H1 (cell line): ENCODE results near the gene MLLT11. TPM values are rescaled to one million over a fixed set of nuclear protein-coding genes. Genes with fewer than 3 reads are reported as not detected.

Experiments used
- CTCF ChIA-PET: fragments of 300-600 bp; sonication (Branson Sonifier 250); formaldehyde crosslinking; loops from one replicate; lab custom pipeline; 2021; ENCODE audit not compliant: partially characterized antibody; lab: Charles Lee
- POLR2A ChIA-PET: fragments of 300-600 bp; sonication (Branson Sonifier 250); formaldehyde crosslinking; loops from one replicate; lab custom pipeline; 2021; ENCODE audit warnings: inconsistent platforms; ENCODE audit not compliant: partially characterized antibody; lab: Charles Lee
- DNase-seq, 2 experiments: peaks; one replicate each; pipeline versions ENCODE4 v3.0.0 to v3.0.0-alpha.2; 2010 to 2022; ENCODE audit warnings: low spot score in 2 of 2, low read depth in 1 of 2, mixed read lengths in 1 of 2
- FAIRE-seq: peaks from 2 replicates; lab custom pipeline; 2011; peaks lifted over from hg19 to GRCh38; lab: Jason Lieb, UNC
- H2AFZ ChIP-seq: 2 replicates; pipeline ENCODE4 v1.8.1; 2012; ENCODE audit warnings: low read length, inconsistent platforms
- H2AK5ac ChIP-seq: 2 replicates; pipeline ENCODE4 v1.6.1; 2013; ENCODE audit warnings: low read depth, low read length
- H2BK120ac ChIP-seq: replicated peaks from 2 replicates; pipeline ENCODE3; 2013; ENCODE audit warnings: low read depth, low read length, inconsistent platforms
- H2BK12ac ChIP-seq: 2 replicates; pipeline ENCODE4 v1.6.1; 2013; ENCODE audit warnings: low read depth, low read length
- H2BK15ac ChIP-seq: 2 replicates; pipeline ENCODE4 v1.6.1; 2013; ENCODE audit warnings: low read length
- H2BK20ac ChIP-seq: 2 replicates; pipeline ENCODE4 v1.6.1; 2013; ENCODE audit warnings: low read length
- H2BK5ac ChIP-seq: 2 replicates; pipeline ENCODE4 v1.6.1; 2013; ENCODE audit warnings: low read depth, low read length
- H3K14ac ChIP-seq: 2 replicates; pipeline ENCODE4 v1.6.1; 2013; ENCODE audit warnings: inconsistent platforms; ENCODE audit not compliant: insufficient read length
- H3K18ac ChIP-seq: 2 replicates; pipeline ENCODE4 v1.6.1; 2013; ENCODE audit warnings: low read length; ENCODE audit errors: extremely low read depth
- H3K23ac ChIP-seq: 2 replicates; pipeline ENCODE4 v1.6.1; 2013; ENCODE audit warnings: inconsistent platforms; ENCODE audit not compliant: insufficient read length
- H3K23me2 ChIP-seq: 2 replicates; pipeline ENCODE4 v1.6.1; 2013; ENCODE audit warnings: low read depth, low read length
- H3K27ac ChIP-seq: 2 replicates; pipeline ENCODE4 v1.6.1; 2011; ENCODE audit warnings: low read depth, low read length, inconsistent platforms
- H3K27me3 ChIP-seq, 4 experiments: replicated peaks in 1 of 4; 1 replicate in 1 of 4; 2 replicates in 3 of 4; pipeline versions ENCODE4 v1.6.1 to v1.8.1; 2011 to 2013; ENCODE audit warnings: low read length in 3 of 4, mild to moderate bottlenecking in 3 of 4, inconsistent platforms in 2 of 4, mixed read lengths in 2 of 4, moderate library complexity in 1 of 4; ENCODE audit not compliant: control insufficient read depth in 3 of 4, insufficient read depth in 3 of 4; ENCODE audit errors: extremely low read depth in 1 of 4
- H3K36me3 ChIP-seq, 4 experiments: 2 replicates each; pipeline versions ENCODE4 v1.6.1 to v1.8.1; 2011 to 2013; ENCODE audit warnings: mild to moderate bottlenecking in 4 of 4, low read length in 3 of 4, moderate library complexity in 2 of 4, control low read depth in 1 of 4, inconsistent platforms in 1 of 4; ENCODE audit not compliant: insufficient read depth in 4 of 4, control insufficient read depth in 2 of 4
- H3K4ac ChIP-seq: replicated peaks from 2 replicates; pipeline ENCODE3; 2013; ENCODE audit warnings: low read length, low read depth, mixed read lengths, inconsistent platforms; ENCODE audit not compliant: insufficient read length
- H3K4me1 ChIP-seq, 4 experiments: replicated peaks in 1 of 4; 1 replicate in 1 of 4; 2 replicates in 3 of 4; pipeline versions ENCODE4 v1.6.1 to v1.8.1; 2011 to 2013; ENCODE audit warnings: low read length in 3 of 4, inconsistent platforms in 2 of 4, mixed read lengths in 1 of 4; ENCODE audit not compliant: insufficient read depth in 4 of 4, control insufficient read depth in 3 of 4
- H3K4me2 ChIP-seq, 2 experiments: 2 replicates each; pipeline versions ENCODE4 v1.6.1 to v1.8.1; 2011 to 2013; ENCODE audit warnings: low read depth in 2 of 2, low read length in 2 of 2, control low read depth in 1 of 2, inconsistent platforms in 1 of 2, mild to moderate bottlenecking in 1 of 2; ENCODE audit not compliant: insufficient read depth in 1 of 2
- H3K4me3 ChIP-seq, 4 experiments: fragments of 200-600, 300-600 bp in 1 of 4; sonication (generic), shearing (Covaris generic), sonication (Bioruptor Twin) in 1 of 4; 2 replicates each; pipeline versions ENCODE4 v1.5.1 to v1.8.1; 2011 to 2016; ENCODE audit warnings: low read length in 4 of 4, low read depth in 3 of 4, control low read depth in 2 of 4, inconsistent platforms in 2 of 4, mild to moderate bottlenecking in 2 of 4, mixed read lengths in 1 of 4, moderate library complexity in 1 of 4; ENCODE audit not compliant: insufficient read depth in 2 of 4; ENCODE audit errors: extremely low read depth in 1 of 4
- H3K56ac ChIP-seq: replicated peaks from 2 replicates; pipeline ENCODE3; 2013; ENCODE audit warnings: low read depth, mild to moderate bottlenecking, mixed read lengths, low read length, inconsistent platforms; ENCODE audit not compliant: insufficient read length
- H3K79me1 ChIP-seq: 2 replicates; pipeline ENCODE4 v1.6.1; 2013; ENCODE audit warnings: low read depth, low read length, control low read depth
- H3K79me2 ChIP-seq, 2 experiments: 2 replicates each; pipeline versions ENCODE4 v1.6.1 to v1.8.1; 2012 to 2013; ENCODE audit warnings: low read length in 2 of 2, mild to moderate bottlenecking in 2 of 2, inconsistent platforms in 1 of 2; ENCODE audit not compliant: insufficient read depth in 2 of 2, control insufficient read depth in 1 of 2
- H3K9ac ChIP-seq, 4 experiments: replicated peaks in 1 of 4; 1 replicate in 1 of 4; 2 replicates in 3 of 4; pipeline versions ENCODE4 v1.6.1 to v1.8.1; 2011 to 2013; ENCODE audit warnings: low read depth in 3 of 4, low read length in 3 of 4, control low read depth in 2 of 4, mild to moderate bottlenecking in 2 of 4, moderate library complexity in 2 of 4, inconsistent platforms in 1 of 4; ENCODE audit errors: extremely low read depth in 1 of 4
- H3K9me3 ChIP-seq, 2 experiments: 2 replicates each; pipeline versions ENCODE4 v1.6.1 to v1.8.1; 2012 to 2013; ENCODE audit warnings: mild to moderate bottlenecking in 2 of 2, moderate library complexity in 2 of 2, control low read depth in 1 of 2, inconsistent platforms in 1 of 2, low read depth in 1 of 2, low read length in 1 of 2, mixed read lengths in 1 of 2; ENCODE audit not compliant: insufficient read depth in 2 of 2
- H4K20me1 ChIP-seq, 2 experiments: replicated peaks in 1 of 2; 2 replicates each; pipeline versions ENCODE3 to v1.8.1; 2011 to 2013; ENCODE audit warnings: inconsistent platforms in 2 of 2, low read length in 2 of 2, mild to moderate bottlenecking in 1 of 2; ENCODE audit not compliant: insufficient read depth in 2 of 2, control insufficient read depth in 1 of 2
- H4K5ac ChIP-seq: 2 replicates; pipeline ENCODE4 v1.6.1; 2013; ENCODE audit warnings: low read length, low read depth, mixed read lengths, inconsistent platforms; ENCODE audit not compliant: insufficient read length
- H4K8ac ChIP-seq: 2 replicates; pipeline ENCODE4 v1.8.0; 2013; ENCODE audit warnings: mild to moderate bottlenecking, moderate library complexity, low read length, inconsistent platforms; ENCODE audit not compliant: insufficient read depth; ENCODE audit errors: extremely low read depth
- H4K91ac ChIP-seq: replicated peaks from 2 replicates; pipeline ENCODE3; 2013; ENCODE audit warnings: low read length, mixed read lengths, inconsistent platforms; ENCODE audit not compliant: insufficient read length
- ASH2L ChIP-seq: fragments of 200-600, 300-600 bp; sonication (generic); IDR thresholded peaks from one replicate; pipeline ENCODE4 v1.7.1; 2017; ENCODE audit warnings: low read length
- BRCA1 ChIP-seq: IDR thresholded peaks from 2 replicates; pipeline ENCODE4 v1.6.1; 2012; ENCODE audit warnings: low read depth, low read length, improper control_type of control experiment
- CHD1 ChIP-seq: IDR thresholded peaks from 2 replicates; pipeline ENCODE4 v1.6.1; 2012; ENCODE audit warnings: low read depth, low read length, improper control_type of control experiment
- CREB1 ChIP-seq: IDR thresholded peaks from 2 replicates; pipeline ENCODE4 v1.6.1; 2012; ENCODE audit warnings: inconsistent platforms
- E2F6 ChIP-seq: IDR thresholded peaks from 2 replicates; pipeline ENCODE4 v1.6.1; 2012; ENCODE audit warnings: inconsistent platforms
- GTF2F1 ChIP-seq: IDR thresholded peaks from 2 replicates; pipeline ENCODE4 v1.6.1; 2012; ENCODE audit warnings: low read depth, low read length, improper control_type of control experiment, borderline replicate concordance
- POU5F1 ChIP-seq: IDR thresholded peaks from 2 replicates; pipeline ENCODE4 v1.6.1; 2011; ENCODE audit warnings: low read depth, mild to moderate bottlenecking, low read length, moderate library complexity
- SIRT6 ChIP-seq: IDR thresholded peaks from one replicate; pipeline ENCODE4 v1.7.1; 2012; ENCODE audit warnings: low read length, inconsistent platforms
- SP1 ChIP-seq: IDR thresholded peaks from 2 replicates; pipeline ENCODE4 v1.6.1; 2011; ENCODE audit warnings: low read depth, low read length
- SRF ChIP-seq: IDR thresholded peaks from 2 replicates; pipeline ENCODE4 v1.6.1; 2011; ENCODE audit warnings: mild to moderate bottlenecking, low read depth, low read length, moderate library complexity
- TBP ChIP-seq: IDR thresholded peaks from 2 replicates; pipeline ENCODE4 v1.6.1; 2011; ENCODE audit warnings: low read depth, low read length, improper control_type of control experiment
- USF2 ChIP-seq: IDR thresholded peaks from 2 replicates; pipeline ENCODE4 v1.6.1; 2011; ENCODE audit warnings: low read length, improper control_type of control experiment
- ZNF274 ChIP-seq: IDR thresholded peaks from 2 replicates; pipeline ENCODE4 v1.7.0; 2012; ENCODE audit warnings: low read length, borderline replicate concordance; ENCODE audit errors: extremely low read depth
- WGBS, 2 experiments: shearing (Covaris generic) in 1 of 2; methylation state at CpG; one replicate each; pipeline versions ENCODE4 v1.1.6 to v1.1.7; 2013 to 2015; ENCODE audit warnings: low lambda C conversion rate in 2 of 2, mixed read lengths in 2 of 2, inconsistent platforms in 1 of 2, low coverage in 1 of 2, missing lambda C conversion rate in 1 of 2; ENCODE audit not compliant: insufficient replicate concordance in 2 of 2, insufficient coverage in 1 of 2, insufficient read length in 1 of 2; ENCODE audit errors: extremely low coverage in 1 of 2, missing lambda C conversion rate in 1 of 2; 5-methylcytosine and 5-hydroxymethylcytosine counted together
- polyA plus RNA-seq, 7 experiments: library from polyadenylated mRNA; depleted of rRNA in 3 of 7; stranded (reverse) in 5 of 7; unstranded in 2 of 7; fragments of >200 nt in 5 of 7; fragments of 200-250 nt in 2 of 7; gene quantifications; 1 replicate in 5 of 7; 2 replicates in 1 of 7; 4 replicates in 1 of 7; pipeline versions ENCODE4 v1.2.1 to v1.2.3, GENCODE V29; 2011 to 2013; ENCODE audit warnings: missing spikeins in 2 of 7, mixed read lengths in 2 of 7
- total RNA-seq: library from RNA; stranded (reverse); fragmentation: NEBNext Ultra II Directional; extraction: Animal tissue kit (Norgen Biotek cat#: 25700); gene quantifications from 2 replicates; pipeline ENCODE4 v1.2.1, GENCODE V29; 2021

The MLLT11 gene
- total and polyA plus RNA-seq, 2 of the 8 experiments (the other 6 are each of a cell fraction or from before 2014, with no cell fraction given): 13.7 to 18.1 TPM

GRCh38 chr1:151049458-151049857, 10.7 kb upstream of the MLLT11 start:
- POLR2A ChIA-PET: interaction anchor here (0.5 to 7.7 kb wide), 10 partner anchors 9 to 699 kb away, joined by 3 to 107 read pairs (median 4); partner anchors contain the start of genes BNIPL, CDC42SE1 and MLLT11

More at GRCh38 chr1:151049458-151049857, 10.7 kb upstream of the MLLT11 start:
- no peak overlapping the region for H3K56ac ChIP-seq
- 93% methylated on average over 5 of the region's 5 CpGs; no CpG with 5 or more reads in 1 of the 2 experiments for WGBS, 2 experiments
- FAIRE-seq (no peak), DNase-seq (no peak)
- H3K4me2 ChIP-seq: peak overlapping the region in 1 of 2 experiments; percentile 13; a peak in 1 of 4 replicates
- H2BK120ac ChIP-seq: no peak overlapping the region
- peaks cover 7 to 41% (median 22%) of the 10 kb centered on the region in 4 experiments for H3K36me3 ChIP-seq
- H2BK15ac ChIP-seq: no peak overlapping the region
- H4K5ac ChIP-seq: no peak overlapping the region
- no peak overlapping the region for H2BK20ac ChIP-seq
- no peak overlapping the region for H4K91ac ChIP-seq
- H2AK5ac ChIP-seq: no peak overlapping the region
- no peaks in the 10 kb centered on the region for H3K9me3 ChIP-seq
- H3K27me3 ChIP-seq: no peaks in the 10 kb centered on the region
- H3K79me1 ChIP-seq: no peaks in the 10 kb centered on the region
- H3K23me2 ChIP-seq: peaks cover 8% of the 10 kb centered on the region; the same call in 1 of the 2 replicates
- no peak overlapping the region for H3K9ac ChIP-seq
- no peak overlapping the region for H2BK5ac ChIP-seq
- peaks cover 0 to 3% of the 10 kb centered on the region in 2 experiments for H4K20me1 ChIP-seq
- CTCF ChIA-PET: interaction anchor here (0.7 to 9.6 kb wide), 6 partner anchors 10 to 24 kb away, joined by 3 to 95 read pairs (median 6); partner anchors contain the start of genes BNIPL, CDC42SE1 and MLLT11
- no peak for TF ChIP-seq ZNF274
- TF ChIP-seq TBP: no peak
- TF ChIP-seq POU5F1: no peak
- no peak for TF ChIP-seq USF2
- no peak for TF ChIP-seq GTF2F1
- TF ChIP-seq SP1: no peak
- TF ChIP-seq CREB1: no peak
- no peak for TF ChIP-seq CHD1
- no peak for TF ChIP-seq BRCA1
- TF ChIP-seq ASH2L: no peak
- no peak for TF ChIP-seq E2F6
- TF ChIP-seq SIRT6: no peak
- no peak for TF ChIP-seq SRF
- peaks cover 0 to 7% (median 3%) of the 10 kb centered on the region in 4 experiments; a peak in 4 of 7 replicates for H3K4me1 ChIP-seq
- no peak overlapping the region for H3K4me3 ChIP-seq
- H3K27ac ChIP-seq: no peak overlapping the region
- H3K23ac ChIP-seq: no peak overlapping the region
- no peak overlapping the region; the same call in 1 of the 2 replicates for H2BK12ac ChIP-seq
- H3K14ac ChIP-seq: no peak overlapping the region
- H3K4ac ChIP-seq: no peak overlapping the region
- no peak overlapping the region for H2AFZ ChIP-seq
- no peak overlapping the region for H3K18ac ChIP-seq
- no peaks in the 10 kb centered on the region for H3K79me2 ChIP-seq
- H4K8ac ChIP-seq: no peak overlapping the region
